LNCAP (cell line): ENCODE results near the gene FOSL2.

Source experiments
- TF ChIP-seq, protein P1 (sequence below): fragments of 450-650 bp; IDR thresholded peaks from 2 replicates; pipeline ENCODE4 v1.5.1; 2017; ENCODE audit warnings: mild to moderate bottlenecking

FOSL2 gene

GRCh38 chr2:28444956-28445355, 52.3 kb downstream of the FOSL2 start:
- TF ChIP-seq, protein P1, sequence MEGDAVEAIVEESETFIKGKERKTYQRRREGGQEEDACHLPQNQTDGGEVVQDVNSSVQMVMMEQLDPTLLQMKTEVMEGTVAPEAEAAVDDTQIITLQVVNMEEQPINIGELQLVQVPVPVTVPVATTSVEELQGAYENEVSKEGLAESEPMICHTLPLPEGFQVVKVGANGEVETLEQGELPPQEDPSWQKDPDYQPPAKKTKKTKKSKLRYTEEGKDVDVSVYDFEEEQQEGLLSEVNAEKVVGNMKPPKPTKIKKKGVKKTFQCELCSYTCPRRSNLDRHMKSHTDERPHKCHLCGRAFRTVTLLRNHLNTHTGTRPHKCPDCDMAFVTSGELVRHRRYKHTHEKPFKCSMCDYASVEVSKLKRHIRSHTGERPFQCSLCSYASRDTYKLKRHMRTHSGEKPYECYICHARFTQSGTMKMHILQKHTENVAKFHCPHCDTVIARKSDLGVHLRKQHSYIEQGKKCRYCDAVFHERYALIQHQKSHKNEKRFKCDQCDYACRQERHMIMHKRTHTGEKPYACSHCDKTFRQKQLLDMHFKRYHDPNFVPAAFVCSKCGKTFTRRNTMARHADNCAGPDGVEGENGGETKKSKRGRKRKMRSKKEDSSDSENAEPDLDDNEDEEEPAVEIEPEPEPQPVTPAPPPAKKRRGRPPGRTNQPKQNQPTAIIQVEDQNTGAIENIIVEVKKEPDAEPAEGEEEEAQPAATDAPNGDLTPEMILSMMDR, result no peak

GRCh38 chr2:28445448-28446258, 53.0 kb downstream of the FOSL2 start:
- TF ChIP-seq, protein P1, result no peak

DNA sequence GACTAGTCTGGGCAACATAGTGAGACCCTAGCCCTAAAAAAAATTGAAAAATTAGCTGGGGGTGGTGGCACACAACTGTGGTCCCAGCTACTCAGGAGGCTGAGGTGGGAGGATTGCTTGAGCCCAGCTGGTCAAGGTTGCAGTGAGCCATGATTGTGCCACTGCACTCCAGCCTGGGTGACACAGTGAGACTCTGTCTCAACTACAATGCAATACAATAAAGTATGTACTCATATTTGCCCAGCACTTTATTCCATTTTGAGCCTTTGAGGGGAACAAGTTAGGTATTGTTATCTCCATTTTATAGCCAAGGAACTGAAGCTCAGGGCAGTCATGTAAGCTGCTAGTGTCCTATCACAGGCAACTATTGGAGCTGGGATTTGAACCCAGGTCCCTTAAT, 53.9 kb downstream of the FOSL2 start:
- TF ChIP-seq, protein P1, result no peak

- TF ChIP-seq, protein P1, result no peak
Observed at GRCh38 chr2:28447086-28447485, 54.4 kb downstream of the FOSL2 start.

DNA sequence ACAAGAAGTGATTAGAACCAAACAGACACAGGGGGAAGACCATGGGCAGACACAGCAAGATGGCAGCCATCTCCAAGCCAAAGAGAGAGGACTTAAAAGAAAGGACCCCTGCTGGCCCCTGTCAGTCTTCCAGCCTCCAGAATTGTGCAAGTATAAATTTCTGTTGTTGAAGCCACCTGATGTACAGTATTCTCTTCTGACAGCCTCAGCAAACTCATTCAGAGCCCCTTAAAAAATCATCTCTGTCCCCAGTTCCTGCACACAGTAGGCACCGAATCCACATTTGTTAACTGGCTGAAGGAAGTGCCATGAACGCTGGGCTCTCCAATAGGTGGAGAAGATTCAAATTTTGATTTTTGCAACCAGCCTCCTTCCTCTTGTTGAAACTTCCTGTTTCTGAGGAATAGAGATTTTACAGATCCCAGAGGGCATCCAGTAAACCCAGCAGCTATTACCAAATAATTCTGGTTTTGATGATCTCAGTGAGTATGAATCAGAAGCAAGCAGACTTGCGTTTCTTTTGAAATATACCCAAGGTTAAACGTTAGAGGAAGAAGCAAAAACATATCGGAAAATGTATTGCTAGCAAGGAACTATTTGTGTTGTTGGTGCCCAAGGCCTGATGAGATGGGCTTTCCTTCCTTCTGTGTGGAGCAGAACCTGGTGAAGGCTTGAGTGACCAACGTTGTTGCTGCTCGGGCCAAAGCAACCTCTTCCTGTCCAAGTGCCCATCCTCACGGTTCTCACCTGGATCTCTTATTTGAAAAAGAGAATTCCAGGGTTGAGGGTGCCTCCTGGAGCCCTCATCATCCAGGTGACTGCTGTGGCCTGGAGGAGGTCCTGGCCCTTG, 55.5 kb downstream of the FOSL2 start:
- TF ChIP-seq, protein P1, result no peak

GRCh38 chr2:28448793-28449100, 56.1 kb downstream of the FOSL2 start:
- TF ChIP-seq, protein P1, result no peak

- TF ChIP-seq, protein P1, result no peak
Observed at GRCh38 chr2:28449126-28449487, 56.4 kb downstream of the FOSL2 start.
